Testis (tissue), 2 donors: ENCODE data around the gene ARHGEF7.

ENCODE experiments used
- CTCF ChIP-seq, 3 experiments: fragments of 450-650 bp in 2 of 3; fragments of 200-600 bp in 1 of 3; sonication (generic) in 1 of 3; IDR thresholded peaks; one replicate each; pipeline ENCODE4 v1.5.1; 2016 to 2019; ENCODE audit warnings: antibody characterized with exemption in 3 of 3, mild to moderate bottlenecking in 2 of 3, moderate library complexity in 1 of 3
- POLR2A ChIP-seq: fragments of 450-650 bp; IDR thresholded peaks from one replicate; pipeline ENCODE4 v1.6.1; 2017; ENCODE audit warnings: antibody characterized with exemption, mild to moderate bottlenecking, moderate library complexity

GRCh38 chr13:111327730-111328573, 212.8 kb downstream of the ARHGEF7 start:
- TF ChIP-seq CTCF (IDR thresholded peaks at IDR 0.05): no peak
- no peak for TF ChIP-seq POLR2A
